Tracheal epithelial cell (primary cell): ENCODE measurements around the gene PTPMT1. TPM values are rescaled to one million over a fixed set of nuclear protein-coding genes. Genes with fewer than 3 reads are reported as not detected.

Source experiments
- total RNA-seq: library from RNA; depleted of rRNA; stranded (reverse); fragments of >200 nt; gene quantifications from 2 replicates; pipeline ENCODE4 v1.2.1, GENCODE V29; 2014

The PTPMT1 gene, protein sequence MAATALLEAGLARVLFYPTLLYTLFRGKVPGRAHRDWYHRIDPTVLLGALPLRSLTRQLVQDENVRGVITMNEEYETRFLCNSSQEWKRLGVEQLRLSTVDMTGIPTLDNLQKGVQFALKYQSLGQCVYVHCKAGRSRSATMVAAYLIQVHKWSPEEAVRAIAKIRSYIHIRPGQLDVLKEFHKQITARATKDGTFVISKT
- total RNA-seq: 156 and 168 TPM in 2 replicates

DNA sequence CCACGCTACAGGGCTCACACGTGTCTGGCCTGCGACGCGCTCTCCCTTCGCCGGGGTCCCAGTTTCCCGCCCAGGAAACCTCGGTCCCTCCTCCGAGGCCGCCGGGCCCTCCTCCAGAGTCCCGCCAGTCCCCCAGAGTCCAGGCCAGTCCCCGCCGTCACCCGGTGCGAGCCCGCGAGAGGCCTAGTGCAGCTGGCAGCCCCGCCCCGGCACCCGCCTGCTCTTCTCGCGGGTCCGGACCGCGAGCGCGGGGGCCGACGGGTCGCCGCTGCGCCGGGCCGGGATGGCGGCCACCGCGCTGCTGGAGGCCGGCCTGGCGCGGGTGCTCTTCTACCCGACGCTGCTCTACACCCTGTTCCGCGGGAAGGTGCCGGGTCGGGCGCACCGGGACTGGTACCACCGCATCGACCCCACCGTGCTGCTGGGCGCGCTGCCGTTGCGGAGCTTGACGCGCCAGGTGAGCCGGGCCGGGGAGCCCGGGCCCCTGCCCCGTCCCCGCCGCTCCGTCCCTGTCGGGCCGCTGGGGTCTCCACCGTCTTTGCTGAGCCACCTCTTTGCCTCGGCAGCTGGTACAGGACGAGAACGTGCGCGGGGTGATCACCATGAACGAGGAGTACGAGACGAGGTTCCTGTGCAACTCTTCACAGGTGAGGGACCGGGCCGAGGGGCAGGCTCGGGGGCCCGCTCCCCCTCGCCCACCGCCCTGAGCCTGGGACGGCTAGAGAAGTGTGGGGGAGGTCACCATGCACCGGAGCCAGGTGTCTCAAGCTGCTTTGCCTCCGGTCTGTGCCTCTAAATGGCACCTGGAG, at the start of gene PTPMT1:
Gene PTPMT1, plus strand, starts transcription at position 260 of the 809 bp plus-strand sequence. Its CDS starts 24 bp downstream, at position 284.

DNA sequence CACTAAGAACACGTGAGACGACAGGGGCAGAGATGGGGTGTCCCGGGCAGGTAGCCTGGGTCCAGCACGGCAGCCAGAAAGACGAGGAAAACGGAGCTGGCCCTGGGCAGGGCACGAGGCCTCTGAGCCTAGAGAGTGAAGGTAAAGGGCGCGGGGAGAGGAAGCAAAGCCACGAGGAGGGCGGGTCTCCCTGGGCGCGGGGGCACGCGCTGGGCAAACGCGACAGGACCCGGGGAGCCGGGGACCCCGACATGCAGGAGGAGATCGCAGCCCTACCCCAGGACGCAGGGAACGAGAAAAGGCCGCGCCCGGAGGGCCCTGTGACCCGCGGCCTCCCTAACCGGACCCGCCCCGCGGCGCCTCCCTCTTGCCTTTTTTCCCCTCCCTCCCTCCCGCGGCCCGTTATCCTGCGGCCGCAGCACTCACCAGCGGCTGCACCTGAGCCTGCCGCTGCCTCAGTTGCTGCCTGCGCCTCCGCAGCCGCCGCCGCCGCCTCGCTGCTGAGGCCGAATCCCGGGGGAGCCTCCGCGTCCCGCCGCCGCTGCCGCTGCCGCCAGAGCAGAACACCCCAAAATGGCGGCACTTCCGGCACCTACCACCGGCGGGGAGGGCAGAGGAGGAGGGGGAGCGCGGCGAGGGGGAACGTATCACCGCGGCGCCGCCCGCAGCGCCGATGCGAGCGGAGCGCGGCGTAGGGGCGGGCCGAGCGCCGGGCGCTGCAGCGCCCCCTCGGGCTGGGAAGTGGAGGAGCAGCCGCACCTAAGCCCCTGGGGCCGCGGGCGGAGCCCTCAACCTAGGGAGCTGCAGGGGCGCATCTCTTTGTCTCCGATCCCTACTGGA, 12.6 kb upstream of the PTPMT1 start, which contains the start of gene CELF1:
Gene CELF1, minus strand, starts transcription at position 567 of the 840 bp plus-strand sequence. CDS start 53,609 bp downstream, outside the sequence.

GRCh38 chr11:47578524-47579494, 13.4 kb downstream of the PTPMT1 start, which contains the start of the genes KBTBD4 and NDUFS3:
KBTBD4 (minus strand) TSS chr11:47578970; CDS start chr11:47578951, 19 bp downstream.
NDUFS3 (plus strand) TSS chr11:47579074; CDS start chr11:47579092, 18 bp downstream.

DNA sequence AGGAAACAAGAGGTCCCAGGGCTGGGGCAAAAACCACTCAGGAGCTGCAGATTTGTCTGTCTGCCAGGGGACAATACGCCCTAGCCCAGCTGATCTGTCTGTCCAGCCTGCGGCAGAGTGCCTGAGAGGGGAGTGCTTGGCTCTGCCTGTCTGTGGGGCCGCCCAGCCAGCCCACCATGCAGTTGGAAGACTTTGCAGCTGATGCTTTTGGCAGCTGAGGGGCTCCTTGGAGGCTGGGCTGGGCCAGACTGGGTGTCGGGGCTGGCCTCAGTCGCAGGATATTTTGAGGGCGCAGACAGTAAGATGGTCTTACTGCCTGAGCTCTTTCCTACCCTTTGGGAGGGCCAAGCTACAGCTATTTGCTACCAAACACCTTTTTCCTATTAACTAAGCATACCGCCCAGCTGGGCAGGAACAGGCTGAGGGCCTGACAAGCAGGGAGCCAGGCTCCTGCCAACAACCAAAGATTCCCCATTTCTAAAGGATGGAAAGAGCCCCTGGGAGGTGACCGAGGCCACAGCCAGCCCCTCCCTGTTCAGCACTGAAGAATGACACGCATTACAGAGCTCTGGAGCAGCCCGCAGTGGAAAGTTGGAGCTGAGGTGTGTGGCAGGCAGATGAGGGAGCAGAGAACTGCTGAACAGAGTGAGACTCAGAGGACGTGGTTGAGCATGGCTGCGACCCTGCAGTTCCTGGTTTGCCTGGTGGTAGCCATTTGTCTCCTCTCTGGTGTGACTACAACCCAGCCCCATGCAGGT, 20.9 kb downstream of the PTPMT1 start, which contains the start of gene FAM180B:
Gene FAM180B, plus strand, starts transcription at position 581 of the 758 bp plus-strand sequence. Its CDS starts 91 bp downstream, at position 672.

DNA sequence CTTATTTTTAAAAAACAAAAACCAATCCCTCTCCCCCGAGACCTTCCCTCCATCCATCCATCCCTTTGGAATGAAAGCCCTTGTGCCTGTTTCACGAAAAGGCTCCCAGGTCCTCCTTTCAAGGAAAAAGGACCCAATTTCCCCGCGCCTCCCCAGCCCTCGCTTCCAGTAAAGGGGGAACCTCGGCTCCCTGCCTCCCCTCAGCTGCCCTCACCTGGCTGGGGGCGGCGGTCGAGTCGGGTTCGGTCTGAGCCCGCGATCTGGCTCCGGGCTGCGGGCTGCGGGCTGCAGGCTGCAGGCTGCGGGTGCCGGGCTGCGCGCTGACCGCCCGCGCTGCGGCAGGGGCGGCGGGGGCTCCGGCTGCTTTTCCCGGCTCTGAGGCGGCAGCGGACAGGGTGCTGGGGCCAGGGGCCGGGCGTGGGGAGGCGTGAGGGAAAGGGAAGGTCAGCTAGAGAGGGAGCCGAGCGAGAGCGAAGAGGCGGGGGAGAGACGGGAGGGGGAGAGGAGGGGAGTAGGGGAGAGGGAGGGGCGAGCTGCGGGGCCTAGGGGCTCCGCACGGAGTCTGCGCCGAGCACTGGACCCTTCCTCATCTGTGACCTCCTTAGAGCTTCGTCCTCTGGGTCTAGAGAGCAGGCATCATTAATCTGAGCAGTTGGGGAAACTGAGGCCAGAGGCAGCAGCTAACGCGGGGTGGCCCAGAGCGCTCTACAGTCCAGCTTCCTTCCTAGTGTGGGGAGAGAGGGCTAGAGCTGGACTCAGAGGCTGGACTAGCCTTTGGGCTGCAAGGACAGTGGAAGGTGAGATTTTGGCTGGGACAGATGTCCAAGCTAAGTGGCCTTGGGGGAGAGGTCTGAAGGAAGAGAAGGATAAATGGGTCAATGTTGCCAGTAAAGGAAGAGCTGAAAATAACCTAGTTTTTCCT, 28.8 kb downstream of the PTPMT1 start, which contains the start of gene C1QTNF4:
Gene C1QTNF4, minus strand, starts transcription at position 478 of the 922 bp plus-strand sequence. CDS start 3,601 bp downstream, outside the sequence.

Other genes starting within 250 kb of the PTPMT1 start
- gene MYBPC3, start 212.9 kb upstream of the PTPMT1 start, total RNA-seq: not detected in 2 replicates
- gene SPI1, start 187.1 kb upstream of the PTPMT1 start, total RNA-seq: not detected in 2 replicates
- gene SLC39A13, start 157.0 kb upstream of the PTPMT1 start, total RNA-seq: 29.4 and 35.7 TPM in 2 replicates
- 73.3 and 106 TPM in 2 replicates for gene PSMC3, start 139.2 kb upstream of the PTPMT1 start, total RNA-seq
- 0.24 TPM in 1 of 2 replicates, not detected in the other for gene RAPSN, start 116.5 kb upstream of the PTPMT1 start, total RNA-seq
- gene CELF1, start 12.5 kb upstream of the PTPMT1 start, total RNA-seq: 65.0 and 90.6 TPM in 2 replicates
- gene KBTBD4, start 13.4 kb downstream of the PTPMT1 start, total RNA-seq: 12.8 and 14.9 TPM in 2 replicates
- gene NDUFS3, start 13.5 kb downstream of the PTPMT1 start, total RNA-seq: 64.8 and 67.0 TPM in 2 replicates
- not detected in 2 replicates for gene FAM180B, start 21.1 kb downstream of the PTPMT1 start, total RNA-seq
- 0.43 TPM in 1 of 2 replicates, not detected in the other for gene C1QTNF4, start 28.8 kb downstream of the PTPMT1 start, total RNA-seq
- gene MTCH2, start 77.0 kb downstream of the PTPMT1 start, total RNA-seq: 66.3 and 76.6 TPM in 2 replicates
- 0.43 and 0.48 TPM in 2 replicates for gene AGBL2, start 149.8 kb downstream of the PTPMT1 start, total RNA-seq
- 47.0 and 53.5 TPM in 2 replicates for gene FNBP4, start 201.7 kb downstream of the PTPMT1 start, total RNA-seq